Skeletal muscle tissue (tissue), 4 donors: Measurements from ENCODE around the gene KIAA1328. TPM values are rescaled to one million over a fixed set of nuclear protein-coding genes. Genes with fewer than 3 reads are reported as not detected.
"Not testable (repeated sequence)": the region's sequence is repeated elsewhere in the genome, so short reads cannot be mapped to it uniquely, and the experiment has no call there.

Source experiments
- H3K27ac ChIP-seq: one replicate; pipeline ENCODE4 v1.7.0; 2013; ENCODE audit warnings: mild to moderate bottlenecking, low read depth, low read length, inconsistent platforms
- H3K27me3 ChIP-seq, 3 donors: one replicate each; pipeline ENCODE4 v1.7.0; 2013; ENCODE audit warnings: low read length in 3 of 3; ENCODE audit not compliant: control insufficient read depth in 3 of 3, insufficient read depth in 3 of 3
- H3K36me3 ChIP-seq, 3 donors: one replicate each; pipeline ENCODE4 v1.7.0; 2013; ENCODE audit warnings: low read length in 3 of 3; ENCODE audit not compliant: control insufficient read depth in 3 of 3, insufficient read depth in 3 of 3
- H3K4me1 ChIP-seq, 3 donors: one replicate each; pipeline ENCODE4 v1.7.0; 2013; ENCODE audit warnings: low read length in 3 of 3, mild to moderate bottlenecking in 3 of 3; ENCODE audit not compliant: control insufficient read depth in 3 of 3, insufficient read depth in 3 of 3
- H3K4me3 ChIP-seq, 3 donors: one replicate each; pipeline ENCODE4 v1.7.0; 2013; ENCODE audit warnings: low read length in 3 of 3
- H3K9ac ChIP-seq, 3 donors: one replicate each; pipeline ENCODE4 v1.7.0; 2013; ENCODE audit warnings: low read length in 3 of 3, mild to moderate bottlenecking in 3 of 3, moderate library complexity in 2 of 3, low read depth in 1 of 3
- H3K9me3 ChIP-seq, 3 donors: one replicate each; pipeline ENCODE4 v1.7.0; 2013; ENCODE audit warnings: low read length in 3 of 3; ENCODE audit not compliant: control insufficient read depth in 3 of 3
- total RNA-seq: library from RNA; depleted of rRNA; stranded (reverse); fragments of >200 nt; gene quantifications from one replicate; pipeline ENCODE4 v1.2.3, GENCODE V29; 2014
- donor health status: Osteomylitis.

KIAA1328 gene
- total RNA-seq, 1 donor from 2014 or later: 16.2 TPM

DNA sequence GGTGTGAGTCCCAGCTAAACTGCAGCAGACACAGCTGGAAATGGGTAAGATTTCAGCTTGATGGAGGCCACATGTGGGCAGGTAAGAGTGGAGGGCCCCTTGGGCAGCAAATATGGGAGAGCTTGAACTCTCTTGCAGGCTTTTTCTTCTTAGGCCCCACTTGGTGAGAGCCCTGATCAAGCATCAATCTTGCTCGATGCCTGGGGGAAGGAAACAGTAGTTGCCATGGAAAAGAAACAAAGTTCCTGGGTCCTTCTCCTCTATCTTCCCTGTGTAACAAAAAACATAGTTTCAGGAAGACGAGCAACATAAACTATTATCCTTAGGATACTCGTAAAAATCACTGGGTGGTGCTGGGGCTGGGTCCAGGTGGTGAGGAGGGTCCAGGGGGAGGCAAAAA, 42.9 kb downstream of the KIAA1328 start:
- H3K4me1 ChIP-seq: no peaks in the 10 kb centered on the region
- no peaks in the 10 kb centered on the region for H3K27me3 ChIP-seq
- H3K36me3 ChIP-seq: peaks cover 0 to 3% (median 0%) of the 10 kb centered on the region in 3 donors
- no peak overlapping the region for H3K27ac ChIP-seq
- H3K9me3 ChIP-seq: no peaks in the 10 kb centered on the region
- no peak overlapping the region for H3K9ac ChIP-seq
- H3K4me3 ChIP-seq: no peak overlapping the region

- H3K9me3 ChIP-seq: no peaks in the 10 kb centered on the region
These were observed 43.4 kb downstream of the KIAA1328 start for GRCh38 chr18:36872329-36872728.

DNA sequence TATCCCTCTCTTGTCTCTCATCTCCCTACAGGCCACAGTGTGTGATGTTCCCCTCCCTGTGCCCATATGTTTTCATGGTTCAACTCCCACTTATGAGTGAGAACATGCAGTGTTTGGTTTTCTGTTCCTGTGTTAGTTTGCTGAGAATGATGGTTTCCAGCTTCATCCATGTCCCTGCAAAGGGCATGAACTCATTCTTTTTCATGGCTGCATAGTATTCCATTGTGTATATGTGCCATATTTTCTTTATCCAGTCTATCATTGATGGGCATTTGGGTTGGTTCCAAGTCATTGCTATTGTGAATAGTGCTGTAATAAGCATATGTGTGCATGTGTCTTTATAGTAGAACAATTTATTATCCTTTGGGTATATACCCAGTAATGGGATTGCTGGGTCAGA, 44.9 kb downstream of the KIAA1328 start:
- not testable (repeated sequence) for H3K27ac ChIP-seq, H3K4me3 ChIP-seq, H3K9ac ChIP-seq, H3K4me1 ChIP-seq, H3K27me3 ChIP-seq, H3K9me3 ChIP-seq, H3K36me3 ChIP-seq

More at GRCh38 chr18:36872329-36872728, 43.4 kb downstream of the KIAA1328 start:
- Histone ChIP-seq H3K4me1 (no peaks in the 10 kb centered on the region), H3K36me3 (peaks cover 0 to 3% (median 0%) of the 10 kb centered on the region in 3 donors), H3K27me3 (no peaks in the 10 kb centered on the region), H3K4me3 (no peak overlapping the region), H3K9ac (no peak overlapping the region), H3K27ac (no peak overlapping the region)

DNA sequence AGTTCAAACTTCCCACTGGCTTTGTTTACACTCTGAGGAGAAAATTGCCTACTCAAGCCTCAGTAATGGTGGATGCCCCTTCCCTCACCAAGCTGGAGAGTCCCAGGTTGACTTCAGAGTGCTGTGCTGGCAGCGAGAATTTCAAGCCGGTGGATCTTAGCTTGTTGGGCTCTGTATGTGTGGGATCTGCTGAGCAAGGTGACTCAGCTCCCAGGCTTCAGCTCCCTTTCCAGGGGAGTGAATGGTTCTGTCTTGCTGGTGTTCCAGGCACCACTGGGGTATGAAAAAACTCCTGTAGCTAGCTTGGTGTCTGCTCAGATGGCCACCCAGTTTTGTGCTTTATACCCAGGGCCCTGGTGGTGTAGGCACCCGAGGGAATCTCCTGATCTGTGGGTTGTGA, 50.9 kb downstream of the KIAA1328 start:
- not testable (repeated sequence) for H3K27me3 ChIP-seq, H3K9me3 ChIP-seq, H3K4me3 ChIP-seq, H3K27ac ChIP-seq, H3K36me3 ChIP-seq, H3K4me1 ChIP-seq, H3K9ac ChIP-seq

DNA sequence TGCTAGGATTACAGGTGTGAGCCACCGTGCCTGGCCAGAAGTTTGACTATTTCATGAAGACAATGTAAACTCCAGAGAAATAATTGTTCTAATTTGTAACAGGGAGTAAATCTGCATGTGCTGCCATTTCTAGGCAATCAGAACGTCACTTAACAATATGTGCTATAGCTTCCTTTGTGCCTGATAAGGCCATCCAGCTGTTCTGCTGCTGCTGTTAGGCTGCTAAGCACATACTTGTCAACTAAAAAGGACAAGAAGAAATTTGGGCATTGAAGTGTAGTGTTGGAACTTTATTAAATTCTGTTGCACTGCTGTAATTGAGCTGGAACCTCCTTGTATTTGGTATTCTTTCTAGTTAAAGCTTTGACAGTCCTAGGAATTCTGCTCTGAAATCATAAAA, 57.1 kb downstream of the KIAA1328 start:
- no peaks in the 10 kb centered on the region for H3K36me3 ChIP-seq
- H3K4me3 ChIP-seq: no peak overlapping the region
- H3K9me3 ChIP-seq: no peaks in the 10 kb centered on the region
- no peaks in the 10 kb centered on the region for H3K27me3 ChIP-seq
- H3K27ac ChIP-seq: no peak overlapping the region
- H3K9ac ChIP-seq: no peak overlapping the region
- no peaks in the 10 kb centered on the region for H3K4me1 ChIP-seq

- Histone ChIP-seq H3K9ac (no peak overlapping the region), H3K9me3 (no peaks in the 10 kb centered on the region), H3K4me3 (no peak overlapping the region), H3K4me1 (no peaks in the 10 kb centered on the region), H3K27ac (no peak overlapping the region), H3K27me3 (no peaks in the 10 kb centered on the region), H3K36me3 (no peaks in the 10 kb centered on the region)
These were observed 58.2 kb downstream of the KIAA1328 start for GRCh38 chr18:36887114-36887513.

GRCh38 chr18:36887864-36888263, 58.9 kb downstream of the KIAA1328 start:
- Histone ChIP-seq H3K27ac (no peak overlapping the region), H3K36me3 (no peaks in the 10 kb centered on the region), H3K9ac (no peak overlapping the region), H3K9me3 (no peaks in the 10 kb centered on the region), H3K4me3 (no peak overlapping the region), H3K27me3 (no peaks in the 10 kb centered on the region), H3K4me1 (no peaks in the 10 kb centered on the region)

- Histone ChIP-seq H3K9ac (no peak overlapping the region), H3K9me3 (no peaks in the 10 kb centered on the region), H3K27ac (no peak overlapping the region), H3K4me1 (no peaks in the 10 kb centered on the region), H3K36me3 (no peaks in the 10 kb centered on the region), H3K4me3 (no peak overlapping the region), H3K27me3 (no peaks in the 10 kb centered on the region)
These were observed 59.9 kb downstream of the KIAA1328 start for GRCh38 chr18:36888778-36889177.

- Histone ChIP-seq H3K9ac (no peak overlapping the region), H3K4me3 (no peak overlapping the region), H3K36me3 (no peaks in the 10 kb centered on the region), H3K27me3 (no peaks in the 10 kb centered on the region), H3K4me1 (no peaks in the 10 kb centered on the region), H3K27ac (no peak overlapping the region), H3K9me3 (no peaks in the 10 kb centered on the region)
These were observed 60.4 kb downstream of the KIAA1328 start for GRCh38 chr18:36889321-36889720.

- Histone ChIP-seq H3K27ac (no peak overlapping the region), H3K4me1 (no peaks in the 10 kb centered on the region), H3K9me3 (no peaks in the 10 kb centered on the region), H3K36me3 (no peaks in the 10 kb centered on the region), H3K9ac (no peak overlapping the region), H3K27me3 (no peaks in the 10 kb centered on the region), H3K4me3 (no peak overlapping the region)
These were observed 60.8 kb downstream of the KIAA1328 start for GRCh38 chr18:36889742-36890141.

- no peaks in the 10 kb centered on the region for H3K9me3 ChIP-seq
- no peaks in the 10 kb centered on the region for H3K36me3 ChIP-seq
- no peak overlapping the region for H3K9ac ChIP-seq
- no peak overlapping the region for H3K4me3 ChIP-seq
- H3K4me1 ChIP-seq: no peaks in the 10 kb centered on the region
- H3K27ac ChIP-seq: no peak overlapping the region
- H3K27me3 ChIP-seq: no peaks in the 10 kb centered on the region
These were observed 61.7 kb downstream of the KIAA1328 start for GRCh38 chr18:36890598-36890997.
